CD14-positive monocyte (primary cell): ENCODE measurements around the gene SEMA4D. TPM values are rescaled to one million over a fixed set of nuclear protein-coding genes. Genes with fewer than 3 reads are reported as not detected.

ENCODE experiments used
- DNase-seq, 3 donors: peaks; one replicate each; pipeline ENCODE4 v3.0.0-alpha.2; 2011 to 2022
- H2AFZ ChIP-seq: 2 replicates; pipeline ENCODE4 v1.6.0; 2012; ENCODE audit warnings: mild to moderate bottlenecking, low read depth, low read length, inconsistent platforms; ENCODE audit not compliant: insufficient read depth, poor library complexity, severe bottlenecking
- H3K27ac ChIP-seq, 2 donors: 1 replicate in 1 of 2; 2 replicates in 1 of 2; pipeline ENCODE4 v1.5.1; 2012 to 2013; ENCODE audit warnings: low read length in 2 of 2, control low read depth in 1 of 2, inconsistent platforms in 1 of 2, low read depth in 1 of 2, mild to moderate bottlenecking in 1 of 2
- H3K27me3 ChIP-seq, 2 donors: one replicate each; pipeline versions ENCODE4 v1.6.0 to v1.6.1; 2011 to 2013; ENCODE audit warnings: low read length in 2 of 2; ENCODE audit not compliant: control insufficient read depth in 2 of 2, insufficient read depth in 2 of 2
- H3K36me3 ChIP-seq, 2 donors: replicated peaks in 1 of 2; 1 replicate in 1 of 2; 2 replicates in 1 of 2; pipeline versions ENCODE4 v1.5.1 to v1.6.1; 2012 to 2013; ENCODE audit warnings: low read length in 2 of 2, control low read depth in 1 of 2, inconsistent platforms in 1 of 2, mild to moderate bottlenecking in 1 of 2; ENCODE audit not compliant: insufficient read depth in 2 of 2, control insufficient read depth in 1 of 2
- H3K4me1 ChIP-seq, 2 donors: 1 replicate in 1 of 2; 2 replicates in 1 of 2; pipeline versions ENCODE4 v1.5.1 to v1.6.1; 2012 to 2013; ENCODE audit warnings: low read length in 2 of 2, control low read depth in 1 of 2, inconsistent platforms in 1 of 2, mild to moderate bottlenecking in 1 of 2, moderate library complexity in 1 of 2; ENCODE audit not compliant: insufficient read depth in 2 of 2, control insufficient read depth in 1 of 2
- H3K4me2 ChIP-seq: replicated peaks from 2 replicates; pipeline ENCODE3; 2012; ENCODE audit warnings: low read length, moderate library complexity, mild to moderate bottlenecking; ENCODE audit not compliant: poor library complexity, severe bottlenecking; ENCODE audit errors: extremely low read depth
- H3K4me3 ChIP-seq, 3 experiments: fragments of 200-600 bp in 1 of 3; sonication (generic) in 1 of 3; replicated peaks in 1 of 3; 1 replicate in 2 of 3; 2 replicates in 1 of 3; pipeline ENCODE4 v1.5.1; 2011 to 2013; ENCODE audit warnings: low read length in 3 of 3, mild to moderate bottlenecking in 3 of 3, control low read depth in 2 of 3, low read depth in 2 of 3, inconsistent platforms in 1 of 3, moderate library complexity in 1 of 3
- H3K79me2 ChIP-seq: 2 replicates; pipeline ENCODE4 v1.6.0; 2012; ENCODE audit warnings: mild to moderate bottlenecking, control low read depth, inconsistent platforms, low read length, moderate library complexity; ENCODE audit not compliant: insufficient read depth
- H3K9ac ChIP-seq: 2 replicates; pipeline ENCODE4 v1.6.0; 2017; ENCODE audit warnings: low read length, mild to moderate bottlenecking; ENCODE audit not compliant: insufficient read depth, poor library complexity, severe bottlenecking
- H3K9me3 ChIP-seq, 2 donors: replicated peaks in 1 of 2; 1 replicate in 1 of 2; 2 replicates in 1 of 2; pipeline versions ENCODE4 v1.5.1 to v1.6.1; 2012 to 2013; ENCODE audit warnings: low read length in 2 of 2, control low read depth in 1 of 2; ENCODE audit not compliant: control insufficient read depth in 1 of 2, insufficient read depth in 1 of 2
- H4K20me1 ChIP-seq: 2 replicates; pipeline ENCODE4 v1.6.0; 2012; ENCODE audit warnings: mild to moderate bottlenecking, low read length, control low read depth, moderate library complexity; ENCODE audit not compliant: insufficient read depth
- H3K27ac Mint-ChIP-seq, 7 donors: one replicate each; pipeline ENCODE4 v1.8.0; 2020; ENCODE audit warnings: mild to moderate bottlenecking in 7 of 7, mixed read lengths in 7 of 7, moderate library complexity in 6 of 7, inconsistent platforms in 2 of 7
- H3K27me3 Mint-ChIP-seq, 3 donors: one replicate each; pipeline ENCODE4 v1.8.0; 2021 to 2022; ENCODE audit warnings: low read depth in 3 of 3, mild to moderate bottlenecking in 3 of 3, mixed read lengths in 3 of 3, moderate library complexity in 3 of 3, inconsistent platforms in 1 of 3
- H3K36me3 Mint-ChIP-seq, 2 donors: one replicate each; pipeline ENCODE4 v1.8.0; 2020; ENCODE audit warnings: mixed read lengths in 2 of 2, inconsistent platforms in 1 of 2, mild to moderate bottlenecking in 1 of 2
- H3K4me1 Mint-ChIP-seq: one replicate; pipeline ENCODE4 v1.8.0; 2020; ENCODE audit warnings: mild to moderate bottlenecking, mixed read lengths
- H3K4me3 Mint-ChIP-seq, 2 donors: one replicate each; pipeline ENCODE4 v1.8.0; 2020; ENCODE audit warnings: mild to moderate bottlenecking in 2 of 2, mixed read lengths in 2 of 2, moderate library complexity in 1 of 2
- H3K9me3 Mint-ChIP-seq, 7 donors: one replicate each; pipeline ENCODE4 v1.8.0; 2020 to 2022; ENCODE audit warnings: mixed read lengths in 7 of 7, mild to moderate bottlenecking in 6 of 7, moderate library complexity in 6 of 7, inconsistent platforms in 2 of 7
- WGBS: methylation state at CpG from one replicate; pipeline ENCODE4 v1.1.5; 2013; ENCODE audit warnings: missing lambda C conversion rate; ENCODE audit not compliant: insufficient coverage; 5-methylcytosine and 5-hydroxymethylcytosine counted together
- intact Hi-C, 2 donors: fragments of 100-400 bp; cut with micrococcal nuclease; formaldehyde crosslinking; loops; one replicate each; pipeline versions ENCODE4 v1.15.0 to v1.15.1; 2023
- polyA plus RNA-seq, 3 donors: library from polyadenylated mRNA; depleted of rRNA in 1 of 3; unstranded in 2 of 3; stranded (reverse) in 1 of 3; fragments of 300-500 nt in 2 of 3; fragments of >200 nt in 1 of 3; fragmentation: Illumina TruSeq in 2 of 3; gene quantifications; 1 replicate in 2 of 3; 2 replicates in 1 of 3; pipeline ENCODE4 v1.2.3, GENCODE V29; 2012 to 2021
- TF ChIP-seq, protein P1 (sequence below): fragments of 200-600 bp; IDR thresholded peaks from one replicate; pipeline ENCODE4 v1.8.0; 2022; ENCODE audit warnings: antibody characterized with exemption, mild to moderate bottlenecking

The SEMA4D gene
- polyA plus RNA-seq, 3 donors: 28.2 to 117 (median 28.6) TPM

DNA sequence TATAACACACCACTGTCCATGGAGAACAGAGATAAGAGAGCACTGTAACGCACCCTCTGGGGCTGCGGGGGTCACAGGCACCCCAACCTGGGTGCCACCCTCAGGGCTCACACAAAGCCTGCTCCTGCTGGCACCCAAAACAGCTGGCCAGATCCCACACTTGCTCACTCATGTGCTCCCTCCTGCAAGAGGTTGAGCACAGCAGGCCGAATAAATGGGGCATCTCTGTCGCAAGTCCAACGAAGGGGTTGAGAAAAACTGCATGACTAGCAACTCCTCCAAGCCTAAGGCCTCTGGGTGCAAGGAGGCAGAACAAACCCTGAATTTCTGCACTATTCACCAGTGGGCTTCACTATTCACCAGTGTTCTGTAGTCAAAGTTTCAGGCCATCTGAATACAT is 99.3 kb downstream of the SEMA4D start:
- H3K4me3 Mint-ChIP-seq: no peak overlapping the region
- Histone ChIP-seq H2AFZ (no peak overlapping the region), H3K9ac (no peak overlapping the region), H3K27me3 (no peaks in the 10 kb centered on the region), H3K4me1 (peaks cover 53% of the 10 kb centered on the region in 2 donors), H3K4me3 (no peak overlapping the region), H3K9me3 (no peaks in the 10 kb centered on the region), H3K79me2 (peaks cover 28% of the 10 kb centered on the region), H3K27ac (peak overlapping the region; percentile 51 to 85), H3K4me2 (no peak overlapping the region), H3K36me3 (peaks cover 64 to 77% of the 10 kb centered on the region in 2 donors), H4K20me1 (peaks cover 23% of the 10 kb centered on the region)
- peaks cover 0 to 6% (median 0%) of the 10 kb centered on the region in 3 donors for H3K27me3 Mint-ChIP-seq
- H3K4me1 Mint-ChIP-seq: peaks cover 58% of the 10 kb centered on the region
- H3K27ac Mint-ChIP-seq: peak overlapping the region; percentile 47 to 96 (median 80)
- TF ChIP-seq, protein P1, sequence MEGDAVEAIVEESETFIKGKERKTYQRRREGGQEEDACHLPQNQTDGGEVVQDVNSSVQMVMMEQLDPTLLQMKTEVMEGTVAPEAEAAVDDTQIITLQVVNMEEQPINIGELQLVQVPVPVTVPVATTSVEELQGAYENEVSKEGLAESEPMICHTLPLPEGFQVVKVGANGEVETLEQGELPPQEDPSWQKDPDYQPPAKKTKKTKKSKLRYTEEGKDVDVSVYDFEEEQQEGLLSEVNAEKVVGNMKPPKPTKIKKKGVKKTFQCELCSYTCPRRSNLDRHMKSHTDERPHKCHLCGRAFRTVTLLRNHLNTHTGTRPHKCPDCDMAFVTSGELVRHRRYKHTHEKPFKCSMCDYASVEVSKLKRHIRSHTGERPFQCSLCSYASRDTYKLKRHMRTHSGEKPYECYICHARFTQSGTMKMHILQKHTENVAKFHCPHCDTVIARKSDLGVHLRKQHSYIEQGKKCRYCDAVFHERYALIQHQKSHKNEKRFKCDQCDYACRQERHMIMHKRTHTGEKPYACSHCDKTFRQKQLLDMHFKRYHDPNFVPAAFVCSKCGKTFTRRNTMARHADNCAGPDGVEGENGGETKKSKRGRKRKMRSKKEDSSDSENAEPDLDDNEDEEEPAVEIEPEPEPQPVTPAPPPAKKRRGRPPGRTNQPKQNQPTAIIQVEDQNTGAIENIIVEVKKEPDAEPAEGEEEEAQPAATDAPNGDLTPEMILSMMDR: no peak
- H3K9me3 Mint-ChIP-seq: peaks cover 0 to 3% (median 0%) of the 10 kb centered on the region in 7 donors
- intact Hi-C loops: loop anchor here in 1 of 2 donors (2.0 kb wide), 1 partner anchor 50 kb away; no protein-coding TSS in a partner anchor
- WGBS: 36% methylated on average over 5 of the region's 5 CpGs
- peak in 1 of 3 donors; percentile 42 for DNase-seq
- H3K36me3 Mint-ChIP-seq: peaks cover 78 to 89% of the 10 kb centered on the region in 2 donors

DNA sequence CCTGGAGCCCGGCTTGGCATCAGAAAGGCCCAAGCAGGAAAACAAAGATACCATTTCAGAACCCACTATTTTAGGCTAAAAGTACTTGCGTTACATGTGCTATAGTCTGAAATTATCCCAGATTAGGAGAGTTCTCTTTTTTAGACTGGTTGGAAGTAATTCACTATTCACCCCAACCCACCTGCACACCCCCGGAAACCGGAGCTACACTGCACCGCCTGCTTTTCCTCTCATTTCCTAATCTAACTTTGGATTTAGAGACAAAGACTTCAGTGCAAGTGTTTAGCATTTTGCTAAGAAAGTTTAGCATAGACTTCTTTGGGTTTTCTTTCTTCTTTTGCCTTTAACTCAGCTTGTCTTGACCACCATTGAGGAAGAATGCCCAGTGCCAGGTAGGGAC is 100.4 kb downstream of the SEMA4D start:
- H3K27ac ChIP-seq: peak overlapping the region in 1 of 2 donors; percentile 85
- H3K9ac ChIP-seq: no peak overlapping the region
- H3K4me1 Mint-ChIP-seq: peaks cover 55% of the 10 kb centered on the region
- H3K9me3 Mint-ChIP-seq: peaks cover 0 to 3% (median 0%) of the 10 kb centered on the region in 7 donors
- no CpG with 5 or more reads among the region's 5 CpGs for WGBS
- peak overlapping the region in 4 of 7 donors; percentile 76 to 96 (median 86) for H3K27ac Mint-ChIP-seq
- no peak for DNase-seq
- no peak overlapping the region for H3K4me3 ChIP-seq
- H3K36me3 Mint-ChIP-seq: peaks cover 80 to 89% of the 10 kb centered on the region in 2 donors
- H3K4me3 Mint-ChIP-seq: no peak overlapping the region
- H3K27me3 Mint-ChIP-seq: peaks cover 0 to 6% (median 0%) of the 10 kb centered on the region in 3 donors
- H3K79me2 ChIP-seq: peaks cover 20% of the 10 kb centered on the region
- no peak overlapping the region for H3K4me2 ChIP-seq
- peaks cover 68 to 77% of the 10 kb centered on the region in 2 donors for H3K36me3 ChIP-seq
- no peak overlapping the region for H2AFZ ChIP-seq
- H4K20me1 ChIP-seq: peaks cover 22% of the 10 kb centered on the region
- TF ChIP-seq, protein P1: no peak
- H3K9me3 ChIP-seq: no peaks in the 10 kb centered on the region
- intact Hi-C loops: no loop called here
- H3K27me3 ChIP-seq: no peaks in the 10 kb centered on the region
- H3K4me1 ChIP-seq: peaks cover 47 to 53% of the 10 kb centered on the region in 2 donors
